ENCODE data around the gene KISS1R.

- TF ChIP-seq POLR2A (IDR thresholded peaks at IDR 0.05; ENCODE audit: low read depth, low read length) (no peak), POLR2AphosphoS5 (IDR thresholded peaks at IDR 0.05; ENCODE audit: low read depth, low read length) (no peak), SPI1 (IDR thresholded peaks at IDR 0.05; ENCODE audit: low read depth, low read length) (no peak), TAF1 (IDR thresholded peaks at IDR 0.05; ENCODE audit: low read depth, low read length) (no peak)
Observed at GRCh38 chr19:869245-870177, 47.6 kb upstream of the KISS1R start.
